HG03280 (cell line): ENCODE data around the gene SAMD4B.
A peak's percentile ranks its signal among the peaks of the same experiment; 100 is the strongest.

Experiments
- ATAC-seq: cut with Tn5 transposase; IDR thresholded peaks from one replicate; pipeline ENCODE4 v1.9.1; 2021; ENCODE audit warnings: mild to moderate bottlenecking, moderate library complexity; ENCODE audit not compliant: unreplicated experiment

The SAMD4B gene

GRCh38 chr19:39422020-39422419 is 79.8 kb downstream of the SAMD4B start:
- ATAC-seq = no peak

DNA sequence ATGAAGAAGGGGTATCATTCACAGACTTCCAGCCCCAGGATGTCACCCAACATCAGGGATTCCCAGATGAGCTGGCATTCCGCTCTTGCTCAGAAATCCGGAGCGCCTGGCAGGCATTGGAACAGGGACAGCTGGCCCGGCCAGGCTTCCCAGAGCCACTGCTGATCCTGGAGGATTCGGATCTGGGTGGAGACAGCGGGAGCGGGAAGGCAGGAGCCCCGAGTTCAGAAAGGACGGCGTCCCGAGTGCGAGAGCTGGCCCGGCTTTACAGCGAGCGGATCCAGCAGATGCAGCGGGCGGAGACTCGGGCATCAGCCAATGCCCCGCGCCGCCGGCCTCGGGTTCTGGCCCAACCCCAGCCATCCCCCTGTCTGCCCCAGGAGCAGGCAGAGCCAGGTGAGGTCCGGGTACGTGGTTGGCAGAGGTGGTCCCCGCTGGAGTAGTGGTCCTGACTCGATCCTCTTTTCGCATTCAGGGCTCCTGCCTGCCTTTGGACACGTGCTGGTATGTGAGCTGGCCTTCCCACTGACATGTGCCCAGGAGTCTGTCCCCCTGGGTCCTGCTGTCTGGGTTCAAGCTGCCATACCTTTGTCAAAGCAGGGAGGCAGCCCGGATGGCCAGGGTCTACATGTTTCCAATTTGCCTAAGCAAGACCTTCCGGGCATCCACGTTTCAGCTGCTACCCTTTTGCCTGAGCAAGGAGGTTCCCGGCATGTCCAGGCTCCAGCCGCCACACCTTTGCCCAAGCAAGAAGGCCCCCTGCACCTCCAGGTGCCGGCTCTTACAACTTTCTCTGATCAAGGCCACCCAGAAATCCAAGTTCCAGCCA is 81.3 kb downstream of the SAMD4B start:
- no peak for ATAC-seq

DNA sequence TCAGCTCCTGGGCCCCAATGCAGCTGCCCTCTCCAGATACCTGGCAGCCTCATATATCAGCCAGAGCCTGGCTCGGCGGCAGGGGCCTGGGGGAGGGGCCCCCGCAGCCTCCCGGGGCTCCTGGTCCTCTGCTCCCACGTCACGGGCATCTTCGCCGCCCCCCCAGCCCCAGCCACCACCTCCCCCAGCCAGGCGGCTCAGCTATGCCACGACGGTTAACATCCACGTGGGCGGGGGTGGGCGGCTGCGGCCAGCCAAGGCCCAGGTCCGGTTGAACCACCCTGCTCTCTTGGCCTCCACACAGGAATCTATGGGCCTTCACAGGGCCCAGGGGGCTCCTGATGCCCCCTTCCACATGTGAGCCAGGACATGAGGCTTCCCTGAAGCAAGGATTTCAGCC is 82.7 kb downstream of the SAMD4B start:
- ATAC-seq = no peak

GRCh38 chr19:39425744-39426143 is 83.5 kb downstream of the SAMD4B start:
- ATAC-seq = no peak

DNA sequence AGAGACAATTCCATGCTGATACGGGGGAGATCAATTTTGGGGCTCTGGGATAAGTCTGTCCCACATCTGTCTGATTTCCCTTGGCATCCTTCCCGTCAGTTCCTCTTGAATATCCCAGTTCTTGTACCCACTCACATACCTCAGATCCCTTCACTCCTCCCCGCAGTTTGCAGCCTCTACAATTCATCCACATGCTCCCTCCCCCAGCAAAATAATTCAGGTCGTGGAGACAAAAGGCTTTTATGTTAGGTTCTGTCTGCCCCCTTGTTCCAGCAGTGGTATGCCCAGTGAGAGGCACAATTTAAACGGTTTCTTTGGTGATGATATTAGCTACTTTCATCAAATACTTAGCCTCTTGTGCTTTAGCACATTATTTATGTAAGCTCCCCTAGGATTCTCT is 83.9 kb downstream of the SAMD4B start:
- no peak for ATAC-seq

GRCh38 chr19:39427707-39428106 is 85.5 kb downstream of the SAMD4B start:
- no peak for ATAC-seq

DNA sequence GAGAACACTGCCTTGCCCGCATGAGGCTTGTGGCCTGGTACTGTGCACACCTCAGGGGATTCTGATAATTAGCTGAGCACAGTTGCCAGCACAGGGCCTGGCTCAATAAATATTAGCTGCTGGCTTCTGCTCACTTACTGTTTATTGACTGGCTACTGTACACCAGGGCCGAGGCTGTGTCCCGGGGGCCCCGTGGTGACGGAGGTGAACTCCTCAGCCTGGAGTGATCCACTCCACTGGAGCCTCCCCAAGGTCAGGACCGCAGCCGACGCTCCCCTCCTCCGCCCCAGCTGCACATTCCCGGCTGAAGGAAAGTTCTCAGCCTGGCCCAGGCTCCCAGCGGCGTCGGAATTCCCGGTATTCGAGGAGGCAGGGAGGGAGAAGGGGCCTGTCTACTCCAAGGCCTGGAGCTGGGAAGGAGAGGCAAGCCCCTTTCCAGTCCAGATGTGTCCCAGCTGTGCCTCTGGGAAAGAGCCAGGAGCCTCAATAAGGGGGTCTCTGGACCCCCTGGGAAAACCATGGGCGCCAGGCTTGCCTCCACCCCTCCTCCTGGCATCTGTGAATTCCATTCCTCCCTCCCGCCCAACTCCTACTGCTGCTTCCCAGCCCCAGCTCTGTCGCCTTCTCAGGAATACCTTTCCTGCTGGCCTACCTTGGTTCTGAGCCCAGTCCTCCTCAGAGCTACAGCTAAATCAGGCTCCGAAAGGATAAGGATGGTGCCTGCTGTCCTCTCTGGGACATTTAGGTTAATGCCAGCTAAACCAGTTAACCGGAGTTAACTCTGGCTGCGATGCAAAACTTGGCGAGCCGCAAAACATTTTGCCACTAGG is 86.3 kb downstream of the SAMD4B start:
- ATAC-seq = no peak

DNA sequence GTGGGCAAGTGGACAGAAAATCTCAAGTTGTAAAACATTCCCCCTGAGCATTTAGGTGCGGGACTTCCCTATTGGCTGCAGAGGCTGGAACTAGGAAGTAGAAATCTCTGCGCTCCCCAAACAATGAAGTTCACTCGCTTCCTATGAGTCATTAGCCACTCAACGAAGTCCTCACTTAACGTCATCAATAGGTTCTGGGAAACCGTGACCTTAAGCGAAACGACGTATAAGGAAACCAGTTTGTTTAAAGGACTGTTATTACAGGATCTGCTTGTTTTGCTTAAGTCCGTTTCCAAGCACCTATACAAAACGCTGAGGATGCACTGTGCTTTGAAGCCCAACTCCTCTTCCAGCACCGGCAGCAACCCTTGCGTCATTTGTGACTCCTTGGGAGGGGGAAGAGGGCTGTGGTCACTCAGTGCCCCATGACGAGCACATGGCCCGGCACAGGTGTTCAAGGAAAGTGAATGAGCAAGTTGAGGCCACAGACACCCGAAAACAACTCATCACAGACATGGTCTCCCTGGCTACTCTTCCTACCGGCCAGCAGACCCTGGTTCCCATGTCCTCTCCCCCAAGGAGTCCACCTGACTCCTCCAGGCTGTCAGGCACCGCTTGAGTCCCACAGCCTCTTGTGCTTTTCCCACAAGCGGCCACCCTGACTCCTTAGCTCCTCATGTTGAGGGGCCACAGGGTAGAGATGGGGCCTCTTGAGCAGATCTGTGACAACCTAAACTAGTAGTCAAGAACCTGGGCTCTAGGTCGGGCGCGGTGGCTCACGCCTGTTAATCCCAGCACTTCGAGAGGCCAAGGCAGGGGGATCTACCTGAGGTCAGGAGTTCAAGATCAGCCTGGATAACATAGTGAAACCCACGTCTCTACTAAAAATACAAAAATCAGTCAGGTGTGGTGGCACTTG is 88.7 kb downstream of the SAMD4B start:
- peak; percentile 47 for ATAC-seq

DNA sequence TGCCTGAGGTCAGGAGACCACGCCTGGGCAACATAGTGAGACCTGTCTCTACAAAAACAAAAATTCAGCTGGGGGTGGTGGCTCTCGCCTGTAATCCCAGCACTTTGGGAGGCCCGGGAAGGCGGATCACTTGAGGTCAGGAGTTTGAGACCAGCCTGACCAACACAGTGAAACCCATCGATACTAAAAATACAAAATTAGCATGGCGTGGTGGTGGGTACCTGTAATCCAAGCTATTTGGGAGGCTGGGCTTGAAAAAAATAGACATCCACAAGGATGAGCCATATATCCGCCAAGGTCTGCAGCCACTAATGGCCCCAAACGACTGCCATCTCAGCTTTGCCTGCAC is 90.4 kb downstream of the SAMD4B start:
- no peak for ATAC-seq

DNA sequence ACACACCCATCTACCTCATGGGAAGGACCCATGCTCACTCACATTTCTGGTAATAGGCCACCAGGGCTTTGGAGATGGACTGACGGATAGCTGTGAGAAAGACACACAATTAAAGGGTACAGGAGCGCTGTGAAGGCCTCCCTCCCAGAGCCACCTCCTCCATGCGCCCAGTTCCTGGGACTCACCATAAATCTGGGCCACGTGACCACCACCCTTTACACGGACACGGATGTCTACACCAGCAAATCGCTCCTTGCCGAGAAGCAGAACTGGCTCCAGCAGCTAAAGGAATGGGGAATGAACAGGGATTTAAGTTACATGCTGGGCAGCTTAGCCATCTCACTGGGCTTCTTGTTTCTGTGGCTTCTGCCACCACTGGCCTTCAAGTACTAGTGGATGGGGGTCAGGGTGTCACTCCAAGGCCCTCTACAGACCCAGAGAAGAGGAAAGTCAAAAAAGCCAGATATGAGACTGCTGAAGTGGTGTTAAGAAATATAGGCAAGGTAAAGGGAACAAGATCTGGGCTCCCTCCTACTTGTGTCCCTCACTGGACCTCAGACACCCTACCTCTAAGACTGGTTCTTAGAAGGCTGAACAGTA is 91.4 kb downstream of the SAMD4B start:
- ATAC-seq = no peak

- ATAC-seq = no peak
Measured at GRCh38 chr19:39434123-39435076, 92.2 kb downstream of the SAMD4B start.
